Measurements from ENCODE around the gene NPAS4. TPM values are rescaled to one million over a fixed set of nuclear protein-coding genes. Genes with fewer than 3 reads are reported as not detected.
A peak's percentile ranks its signal among the peaks of the same experiment; 100 is the strongest.

The NPAS4 gene
- total RNA-seq, 4 donors from 2014 or later: 0.19 TPM; not detected in 3

- peak; percentile 89 to 97 for DNase-seq (ENCODE audit: low spot score in 2 of 2)
- H3K4me3 ChIP-seq (ENCODE audit: low read depth, poor library complexity, severe bottlenecking): no peak overlapping the region
- 5 to 7% methylated on average over 20 of the region's 20 CpGs for WGBS, 2 donors
- intact Hi-C loops (cut with DNase I; ENCODE audit: low total_unique reads): loop anchor here (5.0 kb wide), 1 partner anchor 79 kb away; no protein-coding TSS in a partner anchor
- TF ChIP-seq CTCF (IDR thresholded peaks at IDR 0.05) (peak in 1 of 3 donors; percentile 59), POLR2A (IDR thresholded peaks at IDR 0.05) (no peak)
Observed at GRCh38 chr11:66386171-66387069, 34.4 kb upstream of the NPAS4 start.

GRCh38 chr11:66388780-66389386 lies 32.0 kb upstream of the NPAS4 start:
- DNase-seq (ENCODE audit: low spot score in 2 of 2): peak; percentile 56 to 90
- H3K4me3 ChIP-seq (ENCODE audit: low read depth, poor library complexity, severe bottlenecking): no peak overlapping the region
- 23 to 27% methylated on average over 8 of the region's 8 CpGs for WGBS, 2 donors
- intact Hi-C loops (cut with DNase I; ENCODE audit: low total_unique reads): loop anchor here (5.0 kb wide), 1 partner anchor 82 kb away; no protein-coding TSS in a partner anchor
- no peak for TF ChIP-seq POLR2A (IDR thresholded peaks at IDR 0.05)
- no peak for TF ChIP-seq CTCF (IDR thresholded peaks at IDR 0.05)

GRCh38 chr11:66391322-66391721 lies 29.5 kb upstream of the NPAS4 start:
- no peak overlapping the region for H3K4me3 ChIP-seq (ENCODE audit: low read depth, poor library complexity, severe bottlenecking)
- intact Hi-C loops (cut with DNase I; ENCODE audit: low total_unique reads): no loop called here
- TF ChIP-seq CTCF (IDR thresholded peaks at IDR 0.05) (no peak), POLR2A (IDR thresholded peaks at IDR 0.05) (no peak)
- no peak for DNase-seq (ENCODE audit: low spot score in 2 of 2)
- 72 to 81% methylated on average over 6 of the region's 6 CpGs for WGBS, 2 donors

GRCh38 chr11:66393954-66394353 lies 26.9 kb upstream of the NPAS4 start:
- H3K4me3 ChIP-seq (ENCODE audit: low read depth, poor library complexity, severe bottlenecking): no peak overlapping the region
- TF ChIP-seq POLR2A (IDR thresholded peaks at IDR 0.05) (no peak), CTCF (IDR thresholded peaks at IDR 0.05) (no peak)
- DNase-seq (ENCODE audit: low spot score in 2 of 2): no peak
- intact Hi-C loops (cut with DNase I; ENCODE audit: low total_unique reads): no loop called here
- 69 to 80% methylated on average over 3 of the region's 3 CpGs for WGBS, 2 donors

- 62 to 76% methylated on average over 4 to 5 of the region's 5 CpGs for WGBS, 2 donors
- intact Hi-C loops (cut with DNase I; ENCODE audit: low total_unique reads): no loop called here
- H3K4me3 ChIP-seq (ENCODE audit: low read depth, poor library complexity, severe bottlenecking): no peak overlapping the region
- DNase-seq (ENCODE audit: low spot score in 2 of 2): no peak
- no peak for TF ChIP-seq POLR2A (IDR thresholded peaks at IDR 0.05)
- no peak for TF ChIP-seq CTCF (IDR thresholded peaks at IDR 0.05)
Observed at GRCh38 chr11:66407651-66408050, 13.2 kb upstream of the NPAS4 start.

Data from lower leg skin (tissue), 4 donors.